GM19023 (cell line): ENCODE data around the gene SMURF1.
"Not testable (repeated sequence)": the region's sequence is repeated elsewhere in the genome, so short reads cannot be mapped to it uniquely, and the experiment has no call there.

Source experiments
- ATAC-seq: cut with Tn5 transposase; IDR thresholded peaks from one replicate; pipeline ENCODE4 v1.9.1; 2021; ENCODE audit warnings: mild to moderate bottlenecking, moderate library complexity; ENCODE audit not compliant: unreplicated experiment

Gene SMURF1

DNA sequence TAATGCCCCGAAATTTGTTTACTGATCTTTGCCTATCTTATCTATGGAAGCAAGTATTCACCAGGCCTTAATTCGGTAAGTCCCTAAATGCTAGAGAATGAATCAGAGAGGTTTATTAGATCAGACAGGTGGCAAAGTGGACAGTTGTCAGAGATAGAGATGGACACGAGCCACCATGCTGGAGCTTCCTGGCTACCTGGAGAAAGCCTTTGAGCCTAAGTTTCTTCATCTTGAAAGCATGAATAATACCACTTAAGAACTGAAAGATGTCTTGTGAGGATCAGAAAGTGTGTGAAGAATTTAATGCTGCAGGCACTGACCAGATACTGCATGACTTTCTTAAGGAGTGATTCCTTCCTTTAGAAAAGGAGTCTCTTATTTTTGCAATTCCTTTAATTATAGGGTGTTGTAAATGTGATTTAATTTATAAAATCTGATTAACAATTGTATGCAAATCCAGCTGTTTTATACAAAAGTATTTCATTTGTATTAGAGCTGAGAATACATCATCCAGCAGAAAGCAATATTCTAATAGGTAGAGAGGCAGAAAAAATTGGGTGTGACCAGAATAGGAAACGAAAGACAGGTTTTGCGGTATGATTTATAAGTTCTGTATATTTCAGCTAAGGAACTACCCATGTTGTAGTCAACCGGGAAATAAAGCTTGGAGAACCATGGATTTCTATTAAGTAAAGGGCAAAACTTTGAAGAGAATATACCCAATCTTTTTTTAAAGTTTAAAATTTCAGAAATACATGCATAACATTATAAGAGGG, 82.7 kb downstream of the SMURF1 start:
- no peak for ATAC-seq

DNA sequence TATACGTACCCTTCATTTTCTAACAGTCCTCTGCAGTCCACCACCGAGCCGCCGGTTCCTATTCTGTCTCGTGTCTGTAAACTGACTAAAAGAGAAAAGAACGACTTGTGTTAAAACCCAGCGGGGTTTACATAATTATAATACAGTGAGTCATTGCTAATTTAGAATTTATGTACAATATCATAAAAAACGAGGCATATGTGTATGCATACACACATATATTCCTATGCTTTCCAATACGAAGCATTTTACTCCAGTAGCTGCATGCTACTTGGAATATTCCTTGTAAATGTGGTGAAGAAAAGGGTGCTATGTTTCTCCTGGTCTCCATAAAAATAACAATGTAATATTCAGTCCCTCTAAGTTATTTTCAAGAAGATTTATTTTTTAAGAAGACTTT, 89.1 kb downstream of the SMURF1 start:
- no peak for ATAC-seq

DNA sequence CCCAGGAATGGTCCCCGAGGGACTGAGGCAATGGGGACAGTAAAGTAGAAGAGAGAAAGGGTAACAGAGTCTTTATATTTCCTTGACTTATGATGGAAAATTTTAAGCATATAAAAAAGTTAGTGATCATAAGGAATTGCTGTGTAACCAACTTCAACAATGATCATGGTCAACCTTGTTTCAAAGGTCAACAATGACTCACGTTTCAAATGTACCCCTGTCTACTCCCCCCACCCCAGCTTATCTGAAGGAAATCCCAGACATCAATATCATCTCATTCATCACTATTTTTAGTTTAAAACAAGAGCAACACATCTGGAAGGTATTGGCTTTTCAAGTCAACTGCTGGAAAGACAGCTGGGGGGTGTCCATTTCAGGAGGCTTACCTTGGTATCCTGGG, 92.9 kb downstream of the SMURF1 start:
- no peak for ATAC-seq

DNA sequence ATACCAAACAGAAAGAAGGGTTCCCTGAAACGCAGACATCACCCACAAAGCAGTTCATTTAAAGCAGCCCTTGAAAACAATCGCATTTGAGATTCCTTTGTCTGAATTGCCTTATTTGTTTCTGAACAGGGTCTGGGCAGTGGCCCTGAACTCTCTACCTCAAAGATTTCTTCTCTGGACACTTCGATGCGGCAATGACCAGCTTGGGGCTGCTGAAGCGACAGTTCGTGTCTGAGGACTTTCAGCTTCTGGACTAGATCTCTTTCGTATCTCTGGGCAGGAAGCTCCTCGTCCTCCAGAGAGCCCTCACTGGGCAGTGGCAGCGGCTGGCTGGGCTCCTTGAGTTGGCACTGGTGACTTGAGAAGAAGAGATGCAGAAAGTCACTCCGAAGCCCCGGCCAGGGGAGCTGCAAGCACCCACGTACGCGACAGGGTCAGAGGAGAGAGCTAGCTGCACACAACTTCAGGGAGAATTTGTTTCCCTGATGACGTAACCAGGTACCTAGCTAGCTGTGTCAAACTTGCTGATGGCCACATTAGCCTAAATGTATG, 96.3 kb downstream of the SMURF1 start:
- ATAC-seq: no peak

DNA sequence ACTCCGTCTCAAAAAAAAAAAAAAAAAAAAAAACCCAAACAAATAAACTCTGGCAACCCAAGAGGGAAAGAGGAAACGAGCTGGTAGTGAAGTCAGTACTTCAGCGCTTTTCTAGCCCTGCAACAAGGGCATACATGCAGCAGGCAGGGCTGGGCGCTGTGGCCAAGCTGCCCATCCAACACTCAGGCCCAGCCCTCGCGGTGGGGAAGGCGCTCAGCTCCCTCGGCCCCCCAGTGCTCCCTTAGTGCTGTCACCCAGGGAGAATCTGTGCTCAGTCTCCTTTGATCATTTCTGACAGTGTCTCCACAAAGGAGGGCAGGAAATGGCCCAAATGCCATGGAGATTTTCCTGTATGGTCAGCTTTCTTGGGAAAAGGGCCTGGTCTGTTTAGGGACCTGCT, 97.2 kb downstream of the SMURF1 start:
- no peak for ATAC-seq

DNA sequence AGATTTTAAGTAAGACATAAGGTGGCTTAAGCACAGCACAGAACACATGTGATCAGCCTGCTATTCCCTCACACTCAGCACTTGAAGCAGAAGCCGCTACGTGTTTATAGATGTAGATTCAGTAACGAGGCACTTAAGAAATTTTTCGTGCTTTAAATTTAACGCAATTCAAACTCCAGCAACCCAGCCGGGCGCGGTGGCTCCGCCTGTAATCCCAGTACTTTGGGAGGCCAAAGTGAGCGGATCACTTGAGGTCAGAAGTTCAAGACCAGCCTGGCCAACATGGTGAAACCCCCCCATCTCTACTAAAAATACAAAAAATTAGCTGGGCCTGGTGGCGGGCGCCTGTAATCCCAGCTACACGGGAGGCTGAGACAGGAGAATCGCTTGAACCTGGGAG, 97.6 kb downstream of the SMURF1 start:
- ATAC-seq: not testable (repeated sequence)

DNA sequence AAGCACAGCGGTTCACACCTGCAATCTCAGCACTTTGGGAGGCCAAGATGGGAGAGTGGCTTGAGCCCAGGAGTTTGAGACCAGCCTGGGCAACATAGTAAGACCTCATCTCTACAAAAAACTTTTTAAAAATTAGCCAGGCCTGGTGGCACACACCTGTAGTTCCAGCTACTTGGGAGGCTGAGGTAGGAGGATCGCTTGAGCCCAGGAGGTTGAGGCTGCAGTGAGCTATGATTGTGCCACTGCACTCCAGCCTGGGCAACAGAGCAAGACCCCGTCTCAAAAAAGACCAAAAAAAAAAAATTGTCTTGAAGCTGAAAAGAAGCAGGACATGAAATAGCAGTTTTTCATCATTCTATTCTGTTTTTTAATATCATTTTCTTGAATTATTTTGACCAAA, 99.0 kb downstream of the SMURF1 start:
- not testable (repeated sequence) for ATAC-seq

DNA sequence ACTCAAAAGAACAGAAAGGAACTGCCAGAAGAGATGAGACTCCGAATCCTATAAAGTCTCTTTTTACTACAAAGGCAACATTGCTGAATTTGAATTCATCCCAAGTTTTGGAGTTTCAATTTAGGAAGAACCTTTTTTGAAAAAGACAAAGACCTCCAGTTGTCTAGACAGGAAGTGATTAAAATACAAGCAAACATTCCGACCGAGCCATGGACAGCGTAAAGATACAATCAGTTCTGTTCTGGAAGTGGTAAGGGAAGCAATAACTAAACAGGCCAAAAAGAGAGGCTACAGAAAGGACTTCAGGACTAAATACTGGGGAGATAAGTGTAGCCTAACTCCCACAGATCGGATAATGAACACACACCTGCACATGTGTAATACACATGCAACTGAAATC, 101.0 kb downstream of the SMURF1 start:
- ATAC-seq: no peak

DNA sequence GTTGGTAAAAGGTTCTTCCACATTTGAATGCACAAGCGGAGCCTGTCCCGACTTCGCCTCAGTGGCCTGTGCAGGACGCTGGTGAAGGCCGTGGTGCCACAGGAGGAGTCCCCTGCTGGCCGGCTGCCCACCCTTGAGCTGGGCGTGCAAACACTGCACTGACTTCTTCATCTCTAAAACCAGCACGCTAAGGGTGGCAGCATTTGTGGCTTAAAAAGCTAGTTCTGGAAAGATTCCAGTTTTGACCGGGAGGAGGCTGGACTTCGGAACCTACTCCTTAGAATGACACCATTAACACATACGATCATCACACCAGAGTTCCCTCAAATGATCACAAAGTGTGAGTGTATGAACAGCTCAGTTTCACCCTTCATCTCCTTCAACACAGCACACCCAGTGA, 102.4 kb downstream of the SMURF1 start:
- no peak for ATAC-seq

DNA sequence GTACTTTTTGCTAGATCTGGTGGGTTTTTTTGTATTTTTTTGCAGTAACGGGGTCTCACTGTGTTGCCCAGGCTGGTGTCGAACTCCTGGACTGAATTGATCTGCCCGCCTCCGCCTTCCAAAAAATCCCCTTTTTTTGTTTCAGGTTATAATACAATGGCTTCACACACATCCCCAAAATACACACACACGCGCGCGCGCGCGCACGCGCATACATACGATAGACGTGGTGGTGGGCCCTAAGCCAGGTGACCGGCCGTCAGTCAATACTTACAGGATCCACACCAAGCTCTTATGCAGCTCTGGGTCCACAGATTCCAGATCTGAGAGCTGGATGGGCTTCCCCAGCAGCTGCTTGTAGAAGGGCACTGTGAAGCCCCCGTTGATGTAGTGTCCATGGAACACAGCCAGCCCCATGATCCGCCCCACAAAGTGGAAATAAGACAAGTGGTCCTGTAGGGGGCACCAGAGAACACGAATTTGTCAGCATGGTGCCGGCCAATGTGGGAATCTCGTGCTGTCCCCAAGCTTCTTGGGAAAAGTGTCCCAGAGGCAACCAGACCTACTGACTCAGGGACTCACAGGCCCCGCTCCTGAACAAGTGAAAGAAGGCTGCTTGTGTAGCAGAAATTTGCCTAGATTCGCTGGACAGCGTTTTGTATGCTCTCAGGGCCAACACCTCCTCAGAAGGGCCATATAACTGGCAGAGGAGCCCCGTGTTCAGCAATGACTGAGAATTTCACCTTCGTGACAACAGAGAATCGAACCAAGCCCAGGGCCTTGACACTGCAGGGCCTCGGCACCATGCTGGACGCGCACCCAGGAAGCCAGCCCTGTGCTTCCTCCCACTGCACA, 103.6 kb downstream of the SMURF1 start:
- no peak for ATAC-seq

DNA sequence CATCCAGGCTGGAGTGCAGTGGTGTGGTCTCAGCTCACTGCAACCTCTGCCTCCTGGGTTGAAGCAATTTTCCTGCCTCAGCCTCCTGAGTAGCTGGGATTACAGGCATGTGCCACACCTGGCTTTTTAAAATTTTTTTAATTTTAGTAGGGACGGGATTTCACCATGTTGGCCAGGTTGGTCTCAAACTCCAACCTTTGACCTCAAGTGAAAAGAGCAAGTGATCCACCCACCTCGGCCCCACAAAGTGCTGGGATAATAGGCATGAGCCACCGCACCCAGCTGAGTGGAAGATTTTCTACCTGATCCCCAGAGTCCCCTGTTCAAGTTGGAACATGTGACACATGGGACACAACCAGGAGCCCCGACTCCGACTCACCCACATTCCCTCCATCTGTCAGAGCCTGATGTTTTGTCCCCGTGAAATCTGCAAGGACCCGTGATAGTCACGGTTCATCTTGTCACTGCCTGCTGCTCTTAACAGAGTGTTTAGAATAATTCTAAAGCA, 104.5 kb downstream of the SMURF1 start:
- no peak for ATAC-seq

DNA sequence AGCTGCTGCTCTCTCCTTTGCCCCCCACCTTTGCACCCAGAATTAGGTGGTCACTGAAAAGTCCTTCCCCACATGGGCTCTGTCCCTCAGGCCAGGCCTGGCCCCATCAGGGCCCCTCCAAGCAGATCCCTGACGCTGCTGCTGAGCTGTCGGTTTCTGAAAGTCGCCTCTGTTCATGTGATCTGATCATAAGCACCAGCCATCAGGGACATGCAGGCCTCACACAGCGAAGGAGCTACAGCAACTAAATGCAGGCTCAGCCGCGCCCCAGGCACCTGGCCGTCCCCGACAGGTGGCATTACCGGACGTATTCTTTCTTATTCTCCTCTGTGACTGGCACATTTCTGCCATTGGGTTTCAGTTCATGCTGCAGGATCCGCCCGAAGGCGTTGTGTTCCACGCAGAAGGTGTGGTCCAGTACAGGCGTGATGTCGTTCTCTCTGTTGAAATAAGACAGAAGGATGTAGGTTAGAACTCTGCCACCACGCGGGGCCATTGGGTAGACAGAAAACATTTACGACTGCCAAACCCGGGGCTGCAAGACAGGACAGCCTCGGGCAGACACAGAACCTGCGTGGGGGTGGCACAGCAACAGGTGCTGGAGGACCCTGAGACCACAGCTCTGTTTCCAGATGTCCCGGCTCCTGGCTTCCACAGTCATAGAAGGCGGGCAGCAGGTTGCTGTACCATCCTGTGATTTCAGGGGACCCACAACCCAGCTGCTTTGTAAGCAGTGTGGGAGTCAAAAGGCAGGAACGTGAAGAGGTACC, 105.6 kb downstream of the SMURF1 start:
- ATAC-seq: no peak

DNA sequence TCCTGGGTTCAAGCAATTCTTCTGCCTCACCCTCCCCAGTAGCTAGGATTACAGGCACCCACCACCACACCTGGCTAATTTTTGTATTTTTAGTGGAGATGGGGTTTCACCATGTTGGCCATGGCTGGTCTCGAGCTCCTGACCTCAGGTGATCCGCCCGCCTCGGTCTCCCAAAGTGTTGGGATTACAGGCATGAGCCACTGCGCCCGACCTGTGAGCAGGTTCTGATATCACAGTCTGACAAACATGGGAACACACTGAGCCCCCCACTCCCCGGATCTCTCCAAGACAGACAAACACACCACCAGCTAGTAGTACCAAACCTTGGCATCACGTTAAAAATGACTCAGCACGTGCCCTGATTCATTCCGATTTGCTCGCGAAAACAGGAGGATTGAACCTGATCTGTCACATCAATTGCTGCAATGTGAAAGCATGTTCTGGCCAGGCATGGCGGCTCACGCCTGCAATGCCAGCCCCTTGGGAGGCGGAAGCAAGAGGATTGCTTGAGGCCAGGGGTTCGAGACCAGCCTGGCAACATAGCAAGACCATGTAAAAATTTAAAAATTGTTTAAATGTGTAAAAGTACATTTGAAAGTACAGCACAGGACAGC, 106.5 kb downstream of the SMURF1 start:
- ATAC-seq: no peak

DNA sequence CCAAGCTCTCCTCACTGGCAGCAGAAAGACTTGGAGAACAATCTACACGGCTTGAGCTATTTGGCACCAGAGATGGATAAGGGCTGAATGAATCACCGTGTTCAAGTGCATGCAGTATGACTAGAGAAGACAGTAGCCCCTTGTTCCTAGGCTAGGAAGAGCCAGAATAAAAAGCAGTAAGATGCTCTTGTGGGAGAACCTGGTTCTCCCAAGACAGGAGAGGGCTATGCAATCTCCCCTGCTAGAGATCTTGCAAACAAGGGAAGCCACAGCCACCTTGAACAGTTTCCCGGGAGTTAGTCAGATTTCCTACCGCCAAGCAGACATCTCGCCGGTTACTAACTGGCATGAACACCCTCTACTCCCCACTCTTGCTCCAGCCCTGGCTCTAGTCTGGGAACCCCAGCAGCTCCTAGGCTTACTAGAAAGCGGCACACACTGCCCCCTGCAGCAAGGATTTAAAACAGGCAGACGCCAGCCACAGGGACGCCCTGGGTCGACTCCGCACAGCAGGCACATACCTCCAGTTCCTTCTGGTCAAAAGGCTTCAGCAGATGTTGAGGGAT, 107.3 kb downstream of the SMURF1 start:
- no peak for ATAC-seq

DNA sequence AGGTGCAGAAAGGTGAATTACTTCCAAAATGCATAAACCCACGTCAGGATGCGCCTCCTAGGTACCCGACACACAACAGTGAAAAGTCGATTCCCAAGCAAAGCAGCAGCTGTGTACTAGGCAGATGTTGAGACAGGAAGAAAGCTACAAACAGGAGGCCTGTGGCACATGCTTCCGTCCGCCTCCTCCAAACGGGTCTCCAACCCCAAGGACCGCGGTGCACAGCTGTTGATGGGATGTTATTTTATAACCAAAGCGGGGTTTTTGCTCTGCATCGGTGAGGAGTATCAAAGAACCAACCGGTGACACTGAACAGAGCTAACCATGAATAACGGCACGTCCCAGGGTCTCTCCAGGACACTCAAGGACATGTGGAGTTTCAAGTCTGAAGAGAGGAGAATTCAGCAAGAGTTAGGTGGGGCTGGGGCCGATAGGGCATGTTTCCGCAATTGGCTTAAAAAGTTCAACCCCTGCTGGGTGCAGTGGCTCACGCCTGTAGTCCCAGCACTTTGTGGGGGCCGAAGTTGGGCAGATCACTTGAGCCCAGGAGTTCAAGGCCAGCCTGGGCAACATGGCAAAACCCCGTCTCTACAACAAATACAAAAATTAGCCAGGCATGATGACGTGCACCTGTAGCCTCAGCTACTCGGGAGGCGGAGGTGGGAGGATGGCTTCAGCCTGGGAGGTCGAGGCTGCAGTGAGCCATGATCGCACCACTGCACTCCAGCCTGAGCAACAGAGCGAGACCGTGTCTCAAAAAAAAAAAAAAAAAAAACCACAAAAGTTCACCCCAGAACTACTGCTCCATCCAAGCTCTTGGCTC, 108.0 kb downstream of the SMURF1 start:
- ATAC-seq: no peak

DNA sequence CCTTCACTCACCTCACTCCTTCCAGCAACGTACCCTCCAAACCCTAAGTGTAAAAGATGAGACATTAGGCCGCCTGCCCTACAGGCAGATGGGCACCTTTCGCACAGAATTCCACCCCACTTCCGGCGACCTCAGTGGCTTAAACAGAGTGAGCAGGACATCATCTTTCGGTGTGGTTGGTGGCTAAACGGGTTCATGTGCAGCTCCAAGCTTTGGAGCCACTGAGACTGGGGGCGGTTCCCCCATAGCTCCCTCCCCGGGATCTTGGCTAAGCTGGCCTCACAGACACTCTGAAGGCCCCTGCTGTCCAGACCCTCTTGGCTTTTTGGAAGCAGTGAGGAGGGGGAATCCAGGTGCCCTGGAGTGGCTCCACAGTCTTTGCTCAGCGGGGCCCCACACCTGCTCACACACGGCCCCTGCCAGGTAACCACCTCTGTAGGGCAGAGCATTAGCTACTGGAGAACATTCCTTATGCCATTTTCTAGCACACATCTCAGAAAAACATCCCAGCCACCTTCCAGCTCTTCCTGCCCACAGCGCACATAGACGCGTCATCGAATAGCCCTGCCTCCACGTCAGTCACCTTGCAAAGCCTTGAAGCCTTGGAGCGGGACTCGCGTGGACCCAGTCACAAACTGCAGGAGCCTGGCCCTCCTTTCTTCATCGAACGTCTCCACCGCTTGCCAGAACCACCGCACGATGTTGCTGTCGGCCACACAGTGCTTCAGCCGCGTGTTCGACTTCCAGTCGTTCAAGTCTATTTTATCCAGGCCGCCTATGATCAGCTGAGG, 108.8 kb downstream of the SMURF1 start:
- no peak for ATAC-seq

DNA sequence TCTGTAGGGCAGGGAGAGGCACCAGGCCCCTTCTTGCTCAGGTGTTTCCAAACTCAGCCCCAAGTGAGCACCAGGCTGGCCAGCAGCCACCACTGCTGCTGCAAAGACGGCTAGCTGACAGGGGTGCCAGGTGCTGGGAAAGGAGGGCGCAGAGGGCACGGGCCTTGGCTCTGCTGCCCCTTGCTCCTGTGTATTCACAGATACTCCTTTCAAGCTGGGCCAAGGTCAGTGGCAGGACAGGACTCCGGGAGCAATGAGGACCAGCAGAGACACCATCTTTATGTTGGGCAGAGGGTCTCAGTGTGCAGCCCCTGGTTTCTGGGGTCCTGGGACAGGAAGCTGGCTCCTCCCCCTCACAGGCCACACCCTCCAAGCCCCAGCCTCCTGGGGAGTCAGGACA, 110.1 kb downstream of the SMURF1 start:
- no peak for ATAC-seq

DNA sequence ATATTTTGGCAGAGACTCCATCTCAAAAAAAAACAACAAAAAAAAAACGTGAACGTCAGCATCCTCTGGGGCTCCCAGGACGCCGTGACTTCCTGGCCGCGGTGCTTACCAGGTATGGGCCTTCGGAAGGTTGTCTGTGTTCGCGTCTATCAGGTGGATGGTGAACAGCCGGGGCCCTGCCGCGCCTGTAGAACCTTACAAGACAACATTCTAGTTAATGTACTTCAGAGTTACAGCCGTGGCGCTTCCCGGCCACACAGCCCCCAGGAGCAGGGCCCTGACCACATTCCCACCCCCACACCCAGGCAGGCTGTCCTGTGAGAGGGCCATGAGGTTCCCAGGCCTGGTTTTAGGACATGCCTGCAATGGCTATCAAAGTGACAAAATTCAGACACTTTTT, 111.0 kb downstream of the SMURF1 start:
- ATAC-seq: no peak

DNA sequence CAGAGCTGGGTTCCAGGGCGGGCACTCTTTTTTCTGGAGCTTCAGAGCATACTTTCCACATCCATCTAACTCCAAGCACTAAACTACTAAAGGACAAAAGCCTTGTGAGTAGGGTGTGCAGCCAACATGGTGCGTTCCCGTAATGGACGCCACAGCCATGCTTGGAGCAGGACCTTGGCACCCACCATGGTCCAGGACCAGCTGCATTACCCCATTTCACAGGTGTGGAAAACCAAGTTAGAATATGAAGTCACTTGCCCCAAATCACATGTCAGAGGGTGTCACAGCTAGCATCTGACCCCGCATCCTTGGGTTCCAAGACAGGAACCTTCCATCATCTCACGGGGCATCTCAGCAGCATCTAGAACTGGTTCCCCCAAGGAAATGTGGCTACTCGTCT, 112.4 kb downstream of the SMURF1 start:
- ATAC-seq: no peak
